Neural cell (in vitro differentiated cells): ENCODE results near the gene EIF2A. TPM values are rescaled to one million over a fixed set of nuclear protein-coding genes. Genes with fewer than 3 reads are reported as not detected.
A peak's percentile ranks its signal among the peaks of the same experiment; 100 is the strongest.

Experiments
- H2AFZ ChIP-seq: fragments of 200-600, 300-800 bp; sonication (generic), shearing (Covaris generic); 2 replicates; pipeline ENCODE4 v1.6.0; 2014; ENCODE audit warnings: low read depth, mild to moderate bottlenecking, antibody characterized with exemption, low read length, moderate library complexity
- H3F3A ChIP-seq: fragments of 200-600 bp; shearing (Covaris generic); 2 replicates; pipeline ENCODE4 v1.6.1; 2016; ENCODE audit warnings: mild to moderate bottlenecking, moderate library complexity, mixed read lengths, antibody characterized with exemption, low read length; ENCODE audit not compliant: insufficient read depth, poor library complexity, severe bottlenecking
- H3K27ac ChIP-seq: fragments of 200-600, 300-800 bp; sonication (generic), shearing (Covaris generic); 2 replicates; pipeline ENCODE4 v1.5.1; 2014; ENCODE audit warnings: mild to moderate bottlenecking, low read length, moderate library complexity
- H3K27me3 ChIP-seq: fragments of 300-800, 200-600 bp; sonication (generic), shearing (Covaris generic); 2 replicates; pipeline ENCODE4 v1.6.0; 2014; ENCODE audit warnings: mild to moderate bottlenecking, low read depth, low read length, moderate library complexity; ENCODE audit not compliant: insufficient read depth
- H3K36me3 ChIP-seq: fragments of 300-800, 200-600 bp; sonication (generic), shearing (Covaris generic); 2 replicates; pipeline ENCODE4 v1.5.1; 2014; ENCODE audit warnings: mild to moderate bottlenecking, antibody characterized with exemption, low read length, moderate library complexity; ENCODE audit not compliant: insufficient read depth
- H3K4me2 ChIP-seq: fragments of 300-800, 200-600 bp; sonication (generic), shearing (Covaris generic); 2 replicates; pipeline ENCODE4 v1.6.0; 2014; ENCODE audit warnings: mild to moderate bottlenecking, low read length
- H3K4me3 ChIP-seq: fragments of 300-800, 200-600 bp; sonication (generic), shearing (Covaris generic); 2 replicates; pipeline ENCODE4 v1.5.1; 2014; ENCODE audit warnings: mild to moderate bottlenecking, low read length, moderate library complexity
- H3K79me2 ChIP-seq: fragments of 200-600 bp; shearing (Covaris generic); replicated peaks from 2 replicates; pipeline ENCODE4 v1.6.0; 2014; ENCODE audit warnings: mild to moderate bottlenecking, low read length, moderate library complexity; ENCODE audit not compliant: insufficient read depth
- H3K9ac ChIP-seq: fragments of 300-800, 200-600 bp; sonication (generic), shearing (Covaris generic); 2 replicates; pipeline ENCODE4 v1.6.1; 2016; ENCODE audit warnings: mild to moderate bottlenecking, low read length, mixed read lengths
- H3K9me2 ChIP-seq: fragments of 200-600 bp; shearing (Covaris generic); 2 replicates; pipeline ENCODE4 v1.6.1; 2016; ENCODE audit warnings: mild to moderate bottlenecking, low read length, mixed read lengths; ENCODE audit not compliant: insufficient read depth
- H3K9me3 ChIP-seq: fragments of 200-600, 300-800 bp; sonication (generic), shearing (Covaris generic); 2 replicates; pipeline ENCODE4 v1.6.1; 2016; ENCODE audit warnings: mild to moderate bottlenecking, mixed run types, low read length, moderate library complexity, mixed read lengths
- H4K20me1 ChIP-seq: fragments of 200-600 bp; shearing (Covaris generic); 2 replicates; pipeline ENCODE4 v1.6.1; 2016; ENCODE audit warnings: mild to moderate bottlenecking, mixed run types; ENCODE audit not compliant: insufficient read depth
- CTCF ChIP-seq: fragments of 450-650 bp; IDR thresholded peaks from 2 replicates; pipeline ENCODE4 v1.5.1; 2014; ENCODE audit warnings: antibody characterized with exemption, mild to moderate bottlenecking, moderate library complexity; ENCODE audit not compliant: poor library complexity, severe bottlenecking
- EP300 ChIP-seq: fragments of 450-650 bp; conservative IDR thresholded peaks from 2 replicates; pipeline ENCODE4 v1.6.1; 2014; ENCODE audit warnings: antibody characterized with exemption, mild to moderate bottlenecking, moderate library complexity; ENCODE audit not compliant: poor library complexity, severe bottlenecking
- EZH2 ChIP-seq: fragments of 200-600, 300-800 bp; shearing (Covaris generic), sonication (generic); IDR thresholded peaks from 2 replicates; pipeline ENCODE4 v1.6.1; 2014; ENCODE audit warnings: antibody characterized with exemption, low read length, borderline replicate concordance, mild to moderate bottlenecking; ENCODE audit not compliant: insufficient read depth, poor library complexity, severe bottlenecking
- MXI1 ChIP-seq: fragments of 450-650 bp; conservative IDR thresholded peaks from 2 replicates; pipeline ENCODE4 v1.6.1; 2014; ENCODE audit warnings: antibody characterized with exemption, mild to moderate bottlenecking; ENCODE audit not compliant: poor library complexity, severe bottlenecking
- POLR2AphosphoS5 ChIP-seq: IDR thresholded peaks from 2 replicates; pipeline ENCODE4 v1.6.1; 2012
- RAD21 ChIP-seq: fragments of 450-650 bp; conservative IDR thresholded peaks from 2 replicates; pipeline ENCODE4 v1.6.1; 2014; ENCODE audit warnings: antibody characterized with exemption, mild to moderate bottlenecking, moderate library complexity
- SMC3 ChIP-seq: fragments of 450-650 bp; conservative IDR thresholded peaks from 2 replicates; pipeline ENCODE4 v1.6.1; 2014; ENCODE audit warnings: antibody characterized with exemption, mild to moderate bottlenecking, moderate library complexity; ENCODE audit not compliant: poor library complexity
- TAF1 ChIP-seq: IDR thresholded peaks from 2 replicates; pipeline ENCODE4 v1.6.1; 2012; ENCODE audit warnings: low read depth
- polyA plus RNA-seq: library from polyadenylated mRNA; depleted of rRNA; stranded (reverse); fragments of >200 nt; gene quantifications from 2 replicates; pipeline ENCODE4 v1.2.3, GENCODE V29; 2014
- TF ChIP-seq, protein P1 (sequence below): IDR thresholded peaks from 2 replicates; pipeline ENCODE4 v1.6.1; 2012; ENCODE audit warnings: borderline replicate concordance

EIF2A gene
- polyA plus RNA-seq, 1 donor from 2014 or later = 82.6 TPM

- no peaks in the 10 kb centered on the region for H3F3A ChIP-seq
- H3K9me2 ChIP-seq = no peaks in the 10 kb centered on the region
- H3K27me3 ChIP-seq = no peaks in the 10 kb centered on the region
- peak overlapping the region; percentile 96 for H3K4me2 ChIP-seq
- peaks cover 54% of the 10 kb centered on the region for H3K79me2 ChIP-seq
- H3K9me3 ChIP-seq = no peaks in the 10 kb centered on the region
- peak overlapping the region; percentile 96 for H3K9ac ChIP-seq
- H4K20me1 ChIP-seq = no peaks in the 10 kb centered on the region
- no peak overlapping the region for H3K27ac ChIP-seq
- peak overlapping the region; percentile 94 for H3K4me3 ChIP-seq
- TF ChIP-seq RAD21 = no peak
- TF ChIP-seq EP300 = no peak
- no peak for TF ChIP-seq CTCF
- no peak for TF ChIP-seq EZH2
- TF ChIP-seq TAF1 = no peak
- no peak for TF ChIP-seq POLR2AphosphoS5
- TF ChIP-seq MXI1 = no peak
- TF ChIP-seq SMC3 = no peak
- TF ChIP-seq, protein P1, sequence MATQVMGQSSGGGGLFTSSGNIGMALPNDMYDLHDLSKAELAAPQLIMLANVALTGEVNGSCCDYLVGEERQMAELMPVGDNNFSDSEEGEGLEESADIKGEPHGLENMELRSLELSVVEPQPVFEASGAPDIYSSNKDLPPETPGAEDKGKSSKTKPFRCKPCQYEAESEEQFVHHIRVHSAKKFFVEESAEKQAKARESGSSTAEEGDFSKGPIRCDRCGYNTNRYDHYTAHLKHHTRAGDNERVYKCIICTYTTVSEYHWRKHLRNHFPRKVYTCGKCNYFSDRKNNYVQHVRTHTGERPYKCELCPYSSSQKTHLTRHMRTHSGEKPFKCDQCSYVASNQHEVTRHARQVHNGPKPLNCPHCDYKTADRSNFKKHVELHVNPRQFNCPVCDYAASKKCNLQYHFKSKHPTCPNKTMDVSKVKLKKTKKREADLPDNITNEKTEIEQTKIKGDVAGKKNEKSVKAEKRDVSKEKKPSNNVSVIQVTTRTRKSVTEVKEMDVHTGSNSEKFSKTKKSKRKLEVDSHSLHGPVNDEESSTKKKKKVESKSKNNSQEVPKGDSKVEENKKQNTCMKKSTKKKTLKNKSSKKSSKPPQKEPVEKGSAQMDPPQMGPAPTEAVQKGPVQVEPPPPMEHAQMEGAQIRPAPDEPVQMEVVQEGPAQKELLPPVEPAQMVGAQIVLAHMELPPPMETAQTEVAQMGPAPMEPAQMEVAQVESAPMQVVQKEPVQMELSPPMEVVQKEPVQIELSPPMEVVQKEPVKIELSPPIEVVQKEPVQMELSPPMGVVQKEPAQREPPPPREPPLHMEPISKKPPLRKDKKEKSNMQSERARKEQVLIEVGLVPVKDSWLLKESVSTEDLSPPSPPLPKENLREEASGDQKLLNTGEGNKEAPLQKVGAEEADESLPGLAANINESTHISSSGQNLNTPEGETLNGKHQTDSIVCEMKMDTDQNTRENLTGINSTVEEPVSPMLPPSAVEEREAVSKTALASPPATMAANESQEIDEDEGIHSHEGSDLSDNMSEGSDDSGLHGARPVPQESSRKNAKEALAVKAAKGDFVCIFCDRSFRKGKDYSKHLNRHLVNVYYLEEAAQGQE = no peak
- no peak overlapping the region for H2AFZ ChIP-seq
- peaks cover 6% of the 10 kb centered on the region for H3K36me3 ChIP-seq
These were observed 1.9 kb upstream of the EIF2A start for GRCh38 chr3:150544726-150545125.

DNA sequence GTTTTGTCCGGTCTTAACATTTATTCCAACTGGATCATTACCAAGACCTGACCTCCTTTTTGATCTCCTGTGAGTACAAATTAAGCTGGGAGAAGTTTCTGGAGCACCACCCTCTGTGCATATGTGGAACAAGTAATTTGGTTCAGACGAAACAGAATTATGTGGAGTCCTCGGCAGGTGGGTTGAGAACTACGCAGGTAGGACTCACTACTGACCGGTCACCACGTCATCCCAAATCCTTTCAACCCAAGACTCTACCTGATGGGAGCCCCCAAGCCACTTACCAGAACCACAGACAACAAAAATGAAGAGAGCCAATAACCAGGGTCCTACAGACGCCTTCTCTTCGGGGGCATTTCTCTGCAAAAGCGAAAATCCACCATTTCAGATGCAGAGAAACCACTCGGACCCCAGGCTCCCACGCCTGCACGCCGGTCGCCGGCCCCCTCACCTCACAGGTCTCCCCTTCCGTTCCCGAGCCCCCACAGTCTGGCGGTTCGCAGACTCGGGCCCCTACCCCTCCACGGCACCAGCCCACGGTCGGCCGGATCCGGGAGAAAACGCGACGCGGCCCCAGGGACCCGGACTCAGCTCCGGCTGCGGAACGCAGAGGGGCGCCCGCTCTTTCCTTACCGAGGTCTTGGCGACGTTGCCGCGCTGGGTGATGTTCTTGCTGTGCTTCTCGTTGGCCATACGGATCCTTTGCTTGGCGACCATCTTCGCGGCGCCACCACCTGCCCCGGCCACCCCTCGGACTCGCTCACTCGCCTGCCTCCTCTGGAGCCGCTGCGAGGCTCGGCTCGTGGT is 965 bp upstream of the EIF2A start:
- Histone ChIP-seq H3K27ac (peak overlapping the region; percentile 97), H2AFZ (peak overlapping the region; percentile 47), H3K79me2 (peaks cover 62% of the 10 kb centered on the region)

More for the DNA sequence above, 965 bp upstream of the EIF2A start:
- TF ChIP-seq, protein P1 = no peak
- no peak for TF ChIP-seq EZH2
- no peak for TF ChIP-seq SMC3
- no peak for TF ChIP-seq CTCF
- no peak for TF ChIP-seq MXI1
- TF ChIP-seq EP300 = no peak
- TF ChIP-seq RAD21 = no peak
- TF ChIP-seq TAF1 = no peak
- no peak for TF ChIP-seq POLR2AphosphoS5
- peak overlapping the region; percentile 96 for H3K4me2 ChIP-seq
- peak overlapping the region; percentile 94 for H3K4me3 ChIP-seq
- H3K9ac ChIP-seq = peak overlapping the region; percentile 96
- H3K27me3 ChIP-seq = no peaks in the 10 kb centered on the region
- no peaks in the 10 kb centered on the region for H3K9me3 ChIP-seq
- H3K9me2 ChIP-seq = no peaks in the 10 kb centered on the region
- peaks cover 6% of the 10 kb centered on the region for H3K36me3 ChIP-seq
- H3F3A ChIP-seq = no peaks in the 10 kb centered on the region
- no peaks in the 10 kb centered on the region for H4K20me1 ChIP-seq
